Tibial nerve (tissue), 4 donors: ENCODE data around the gene NAT16.

Source experiments
- EP300 ChIP-seq, 2 donors: sonication (generic); formaldehyde crosslinking; IDR thresholded peaks; one replicate each; pipeline ENCODE4 v1.6.1; 2017; ENCODE audit warnings: antibody characterized with exemption in 2 of 2, mild to moderate bottlenecking in 1 of 2
- TF ChIP-seq, protein P1 (sequence below), 5 experiments: fragments of 200-600 bp in 3 of 5; fragments of 450-650 bp in 2 of 5; sonication (generic) in 3 of 5; IDR thresholded peaks; one replicate each; pipeline ENCODE4 v1.5.1; 2016 to 2019; ENCODE audit warnings: antibody characterized with exemption in 5 of 5, mild to moderate bottlenecking in 3 of 5, moderate library complexity in 2 of 5

DNA sequence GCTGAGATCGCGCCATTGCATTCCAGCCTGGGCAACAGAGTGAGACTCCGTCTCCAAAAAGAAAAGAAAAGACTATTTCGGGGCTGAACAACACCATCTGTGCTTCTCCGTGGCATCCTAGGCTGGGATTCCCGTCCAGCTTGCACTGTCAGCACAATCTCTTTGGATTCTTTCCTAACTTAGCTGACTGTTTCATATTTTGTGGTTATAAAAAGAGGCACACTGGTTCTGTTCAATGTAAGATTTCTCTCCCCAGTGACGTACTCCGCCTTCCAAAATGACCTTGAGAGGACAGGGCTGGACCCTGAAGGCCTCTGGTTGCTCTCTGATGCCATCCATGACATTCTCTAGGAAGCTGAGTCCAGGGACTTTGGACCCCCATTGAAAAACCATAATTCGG, 46.6 kb upstream of the NAT16 start:
- TF ChIP-seq, protein P1, sequence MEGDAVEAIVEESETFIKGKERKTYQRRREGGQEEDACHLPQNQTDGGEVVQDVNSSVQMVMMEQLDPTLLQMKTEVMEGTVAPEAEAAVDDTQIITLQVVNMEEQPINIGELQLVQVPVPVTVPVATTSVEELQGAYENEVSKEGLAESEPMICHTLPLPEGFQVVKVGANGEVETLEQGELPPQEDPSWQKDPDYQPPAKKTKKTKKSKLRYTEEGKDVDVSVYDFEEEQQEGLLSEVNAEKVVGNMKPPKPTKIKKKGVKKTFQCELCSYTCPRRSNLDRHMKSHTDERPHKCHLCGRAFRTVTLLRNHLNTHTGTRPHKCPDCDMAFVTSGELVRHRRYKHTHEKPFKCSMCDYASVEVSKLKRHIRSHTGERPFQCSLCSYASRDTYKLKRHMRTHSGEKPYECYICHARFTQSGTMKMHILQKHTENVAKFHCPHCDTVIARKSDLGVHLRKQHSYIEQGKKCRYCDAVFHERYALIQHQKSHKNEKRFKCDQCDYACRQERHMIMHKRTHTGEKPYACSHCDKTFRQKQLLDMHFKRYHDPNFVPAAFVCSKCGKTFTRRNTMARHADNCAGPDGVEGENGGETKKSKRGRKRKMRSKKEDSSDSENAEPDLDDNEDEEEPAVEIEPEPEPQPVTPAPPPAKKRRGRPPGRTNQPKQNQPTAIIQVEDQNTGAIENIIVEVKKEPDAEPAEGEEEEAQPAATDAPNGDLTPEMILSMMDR (IDR thresholded peaks at IDR 0.05) = no peak
- no peak for TF ChIP-seq EP300 (IDR thresholded peaks at IDR 0.05)
